SW 1271 (cell line): ENCODE results near the gene DNAJB12.
A peak's percentile ranks its signal among the peaks of the same experiment; 100 is the strongest.
"Not testable (repeated sequence)": the region's sequence is repeated elsewhere in the genome, so short reads cannot be mapped to it uniquely, and the experiment has no call there.

Experiments
- DNase-seq, 2 experiments: peaks; one replicate each; lab custom pipeline; 2025; lab: John Stamatoyannopoulos, UW

The DNAJB12 gene

DNA sequence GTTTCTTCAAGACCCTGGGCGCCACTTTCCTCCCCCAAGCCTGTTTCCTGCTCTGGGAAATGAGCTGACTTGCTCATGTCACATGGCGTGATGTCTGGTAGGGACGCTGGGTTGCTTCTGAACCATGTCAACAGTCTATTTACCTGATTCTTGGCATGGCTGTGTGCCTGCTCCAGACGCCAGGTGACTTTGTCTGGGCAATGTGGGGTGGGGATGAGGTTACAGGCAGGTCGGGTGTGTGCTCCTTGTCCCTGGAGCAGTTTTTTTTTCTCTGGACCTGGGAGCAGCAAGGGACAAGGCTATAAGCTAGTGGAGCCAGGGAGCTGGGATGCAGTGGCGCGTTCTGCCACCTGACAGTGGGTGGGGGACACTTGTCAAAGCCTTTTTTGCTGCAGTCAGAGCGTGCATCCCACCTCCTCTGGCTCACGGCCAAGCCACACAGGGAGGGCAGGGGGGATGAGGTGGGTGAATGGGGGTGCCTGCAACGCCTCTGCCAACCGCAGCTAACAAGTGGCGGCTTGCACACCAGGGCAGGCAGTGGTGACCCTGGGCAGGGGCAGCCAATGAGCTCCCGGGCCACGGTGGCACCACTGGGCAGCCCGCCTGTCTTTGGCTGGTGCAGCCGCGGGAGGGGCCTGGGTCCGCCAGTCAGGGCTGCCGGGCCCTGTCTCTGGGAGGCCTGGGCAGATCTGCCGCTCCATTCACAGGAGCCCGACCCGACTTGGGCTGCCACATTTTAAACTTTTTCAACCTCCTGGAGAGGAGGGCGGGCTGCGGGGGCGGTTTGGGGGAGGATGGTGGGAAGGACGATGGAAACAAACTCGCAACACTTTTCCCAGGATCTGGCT lies 22.9 kb downstream of the DNAJB12 start:
- DNase-seq: no peak

DNA sequence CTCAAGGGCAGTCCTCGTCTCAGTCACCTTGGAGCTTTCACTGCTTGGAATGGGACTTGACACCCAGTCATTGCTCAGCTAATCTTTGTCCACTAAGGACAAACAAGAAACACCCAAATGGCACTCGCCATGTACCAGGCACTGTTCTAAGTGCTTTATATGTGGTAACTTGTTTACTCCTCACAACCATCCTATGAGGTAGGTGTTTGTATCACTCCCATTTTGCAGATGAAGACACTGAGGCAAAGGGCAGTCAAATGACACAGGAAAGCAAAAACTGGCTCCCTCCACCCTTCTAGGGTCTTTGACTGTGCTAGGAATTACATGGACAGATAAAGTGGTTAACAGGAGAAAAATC lies 24.7 kb downstream of the DNAJB12 start:
- DNase-seq: no peak

DNA sequence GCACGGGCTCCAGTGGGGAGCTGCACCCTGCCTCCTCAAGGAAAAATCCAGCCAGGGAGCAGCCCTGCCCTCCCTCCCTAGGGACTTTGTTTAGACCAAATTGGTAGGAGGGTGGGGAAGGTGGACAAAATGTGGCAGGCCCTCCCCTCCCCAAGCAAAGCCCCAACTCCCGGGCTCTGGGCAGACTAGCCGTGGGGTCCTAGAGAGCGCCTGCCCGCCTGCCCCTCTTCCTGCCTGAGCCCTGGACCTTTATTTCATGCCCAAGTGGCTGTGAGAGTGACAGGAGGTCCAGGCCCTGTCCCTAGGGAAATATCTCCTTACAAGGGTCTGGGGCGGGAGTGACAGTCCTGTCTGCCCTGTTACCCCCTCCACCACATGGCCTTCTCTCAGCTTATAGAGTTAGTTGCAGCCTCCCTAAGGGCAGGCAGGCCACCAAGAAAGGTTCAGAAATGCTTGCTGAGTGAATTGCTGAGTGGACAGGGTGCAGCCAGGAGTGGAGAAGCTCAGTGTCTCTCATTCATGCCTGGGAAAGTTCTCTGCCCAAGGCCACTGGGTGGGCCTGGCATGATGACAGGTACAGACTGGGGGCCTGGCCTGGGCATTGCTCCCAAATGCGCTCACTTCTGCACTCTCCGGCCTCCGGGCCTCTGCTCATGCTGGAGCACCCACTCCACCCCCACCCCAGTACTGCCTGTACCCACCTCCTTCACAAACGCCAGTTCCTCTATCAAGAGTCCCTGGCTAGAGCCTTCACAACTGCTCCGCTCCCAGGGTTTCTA lies 25.2 kb downstream of the DNAJB12 start:
- no peak for DNase-seq

DNA sequence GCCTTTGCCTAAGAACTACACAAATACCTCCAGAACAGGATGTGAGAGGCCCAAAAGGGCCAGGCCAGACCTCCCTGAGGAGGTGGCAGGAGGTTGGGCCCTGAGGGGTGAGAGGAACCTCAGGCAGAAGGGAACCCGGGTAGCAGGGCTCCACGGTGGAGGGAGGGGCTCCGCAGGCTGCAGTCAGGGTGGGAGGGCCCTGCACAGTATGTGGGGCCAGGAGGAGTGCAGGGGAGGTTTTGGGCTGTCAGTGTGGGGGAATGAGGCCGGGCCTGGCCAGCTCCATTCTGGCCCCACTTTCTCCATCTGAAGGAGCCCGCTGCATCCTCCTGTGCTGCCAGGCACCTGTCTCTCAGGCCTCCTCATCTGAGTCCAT lies 25.9 kb downstream of the DNAJB12 start:
- DNase-seq: no peak

DNA sequence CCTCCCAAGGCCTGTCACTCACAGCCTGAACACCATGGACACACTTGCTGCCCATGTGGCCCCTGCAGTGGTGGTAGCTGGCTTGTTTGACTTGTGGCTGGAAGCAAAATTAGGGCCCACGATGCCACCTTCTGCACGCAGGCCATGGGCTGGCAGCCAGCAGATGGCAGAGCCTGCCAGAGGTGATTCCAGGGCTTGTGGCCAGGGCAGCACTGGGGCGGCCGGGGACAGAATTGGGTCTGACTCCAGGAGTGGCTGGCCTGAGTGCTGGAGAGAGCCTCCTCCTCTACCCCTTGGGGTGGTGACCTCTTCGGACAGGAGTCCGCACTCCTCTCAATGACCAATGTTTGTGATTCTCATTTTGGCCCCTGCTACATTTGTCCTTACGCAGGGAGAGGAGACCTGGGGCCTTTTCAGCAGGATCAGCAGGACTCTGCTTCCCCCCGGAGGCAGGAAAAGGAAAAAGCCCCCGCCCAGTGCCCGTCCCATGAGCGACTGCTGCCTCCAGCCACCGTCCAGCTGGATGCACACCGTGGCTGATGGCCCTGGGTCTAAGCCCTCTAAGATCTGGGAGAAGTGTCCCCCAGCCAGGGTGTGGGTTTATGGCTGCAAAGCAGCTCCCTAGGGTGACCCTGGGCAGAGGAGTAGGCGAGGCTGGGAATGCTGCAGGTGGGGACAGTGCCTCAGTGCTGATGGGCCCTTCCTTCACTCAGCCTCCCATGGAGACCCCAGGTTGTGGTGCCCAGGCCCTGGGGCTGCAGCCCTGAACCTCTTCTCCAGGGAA lies 26.5 kb downstream of the DNAJB12 start:
- DNase-seq: peak in 1 of 2 experiments; percentile 51

DNA sequence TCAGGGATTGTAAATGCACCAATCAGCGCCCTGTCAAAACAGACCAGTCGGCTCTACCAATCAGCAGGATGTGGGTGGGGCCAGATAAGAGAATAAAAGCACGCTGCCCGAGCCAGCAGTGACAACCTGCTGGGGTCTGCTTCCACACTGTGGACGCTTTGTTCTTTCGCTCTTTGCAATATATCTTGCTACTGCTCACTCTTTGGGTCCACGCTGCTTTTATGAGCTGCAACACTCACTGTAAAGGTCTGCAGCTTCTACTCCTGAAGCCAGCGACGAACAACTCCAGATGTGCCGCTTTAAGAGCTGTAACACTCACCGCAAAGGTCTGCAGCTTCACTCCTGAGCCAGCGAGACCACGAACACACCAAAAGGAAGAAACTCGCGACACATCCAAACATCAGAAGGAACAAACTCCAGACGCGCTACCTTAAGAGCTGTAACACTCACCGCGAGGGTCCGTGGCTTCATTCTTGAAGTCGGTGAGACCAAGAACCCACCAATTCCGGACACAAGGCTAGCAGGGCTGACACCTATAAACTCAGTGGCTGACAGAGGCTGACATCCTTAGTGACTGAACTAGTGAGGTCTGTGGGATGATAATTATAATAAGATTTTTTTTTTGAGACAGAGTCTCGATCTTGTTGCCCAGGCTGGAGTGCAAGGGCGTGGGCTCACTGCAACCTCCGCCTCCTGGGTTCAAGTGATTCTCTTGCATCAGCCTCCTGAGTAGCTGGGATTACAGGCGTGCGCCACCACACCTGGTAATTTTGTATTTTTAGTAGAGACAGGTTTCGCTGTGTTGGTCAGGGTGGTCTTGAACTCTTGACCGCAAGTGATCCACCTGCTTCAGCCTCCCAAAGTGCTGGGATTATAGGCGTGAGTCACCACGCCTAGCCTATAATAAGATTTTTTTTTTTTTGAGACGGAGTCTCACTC lies 27.8 kb downstream of the DNAJB12 start:
- DNase-seq: not testable (repeated sequence)

DNA sequence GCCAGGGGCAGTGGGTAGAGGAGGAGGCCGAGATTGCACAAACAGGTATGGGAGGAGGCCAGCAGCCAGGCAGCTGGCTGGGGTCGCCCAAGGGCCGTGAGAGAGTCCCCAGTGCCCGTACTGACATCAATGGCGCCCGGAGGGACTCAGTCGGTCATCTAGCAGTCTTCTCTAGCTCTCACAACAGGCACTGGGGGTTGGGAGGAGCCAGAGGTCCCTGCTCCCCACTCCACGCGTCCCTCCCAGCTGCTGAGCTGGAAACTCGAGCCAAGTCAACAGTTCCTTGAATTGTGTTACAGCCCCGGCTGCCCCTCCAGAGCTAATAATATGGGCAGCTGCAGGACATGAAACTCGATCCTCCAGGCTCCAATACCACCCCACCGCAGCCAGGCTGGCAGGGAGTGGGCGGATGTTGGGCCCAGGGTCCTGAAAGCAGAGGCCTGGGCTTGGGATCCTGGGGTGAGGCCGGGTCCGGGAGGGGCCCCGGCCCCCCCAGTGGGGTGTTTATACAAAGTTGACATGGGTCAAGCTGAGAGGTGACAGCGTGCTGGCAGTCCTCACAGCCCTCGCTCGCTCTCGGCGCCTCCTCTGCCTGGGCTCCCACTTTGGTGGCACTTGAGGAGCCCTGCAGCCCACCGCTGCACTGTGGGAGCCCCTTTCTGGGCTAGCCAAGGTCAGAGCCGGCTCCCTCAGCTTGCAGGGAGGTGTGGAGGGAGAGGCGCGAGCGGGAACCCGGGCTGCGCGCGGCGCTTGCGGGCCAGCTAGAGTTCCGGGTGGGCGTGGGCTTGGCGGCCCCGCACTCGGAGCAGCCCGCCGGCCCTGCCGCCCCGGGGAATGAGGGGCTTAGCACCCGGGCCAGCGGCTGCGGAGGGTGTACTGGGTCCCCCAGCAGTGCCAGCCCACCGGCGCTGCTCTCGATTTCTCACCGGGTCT lies 29.2 kb downstream of the DNAJB12 start:
- DNase-seq: not testable (repeated sequence)

DNA sequence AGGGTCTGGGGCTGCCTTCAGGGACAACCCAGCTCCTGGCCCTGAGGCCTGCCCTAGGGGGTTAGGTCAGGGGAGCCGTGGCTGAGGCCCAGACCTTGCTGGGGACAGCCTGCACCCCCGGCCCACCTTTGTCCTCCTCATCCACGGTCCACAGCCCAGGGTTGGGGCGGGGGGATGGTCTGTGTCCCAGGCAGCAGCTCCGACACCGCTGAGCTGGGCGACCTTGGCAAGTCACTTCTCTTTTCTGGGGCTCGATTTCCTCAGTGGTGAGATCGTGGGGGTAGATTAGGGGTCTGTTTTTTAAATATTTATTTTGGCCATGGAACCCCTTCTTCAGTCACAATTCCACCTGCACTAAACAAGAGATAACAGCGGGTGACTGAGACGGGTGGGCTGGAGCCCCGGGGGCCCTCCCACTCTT lies 30.9 kb downstream of the DNAJB12 start:
- no peak for DNase-seq

DNA sequence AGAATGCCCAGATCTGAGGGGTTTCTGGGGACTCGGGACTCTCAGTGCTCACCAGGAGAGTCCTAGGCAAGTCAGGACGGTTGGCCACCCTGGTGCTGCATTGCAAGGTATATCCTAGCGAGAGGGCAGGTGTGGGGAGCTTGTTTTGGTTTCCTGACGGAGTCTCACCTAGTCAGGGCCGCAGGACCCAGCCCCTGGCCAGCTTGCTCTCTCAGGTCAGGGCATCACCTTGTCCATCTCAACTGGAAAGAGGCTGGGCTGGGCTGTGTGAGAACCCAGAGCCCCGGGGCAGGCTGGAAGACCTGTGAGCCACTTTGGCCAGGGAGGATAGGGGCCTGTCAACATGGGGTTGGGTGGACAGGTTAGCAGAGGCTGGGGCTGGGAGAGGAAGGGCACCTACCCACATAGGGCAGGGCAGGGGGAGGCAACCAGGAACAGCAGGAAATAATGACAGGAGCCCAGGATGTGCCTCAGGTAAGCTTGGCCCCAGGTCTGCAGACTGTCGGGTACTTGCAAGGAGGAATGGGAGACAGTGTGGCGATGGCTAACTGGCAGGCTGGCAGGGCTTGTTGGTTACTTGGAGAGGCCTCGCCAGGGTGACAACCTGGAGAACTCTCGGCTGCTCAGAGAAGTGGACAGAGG lies 31.5 kb downstream of the DNAJB12 start:
- no peak for DNase-seq

DNA sequence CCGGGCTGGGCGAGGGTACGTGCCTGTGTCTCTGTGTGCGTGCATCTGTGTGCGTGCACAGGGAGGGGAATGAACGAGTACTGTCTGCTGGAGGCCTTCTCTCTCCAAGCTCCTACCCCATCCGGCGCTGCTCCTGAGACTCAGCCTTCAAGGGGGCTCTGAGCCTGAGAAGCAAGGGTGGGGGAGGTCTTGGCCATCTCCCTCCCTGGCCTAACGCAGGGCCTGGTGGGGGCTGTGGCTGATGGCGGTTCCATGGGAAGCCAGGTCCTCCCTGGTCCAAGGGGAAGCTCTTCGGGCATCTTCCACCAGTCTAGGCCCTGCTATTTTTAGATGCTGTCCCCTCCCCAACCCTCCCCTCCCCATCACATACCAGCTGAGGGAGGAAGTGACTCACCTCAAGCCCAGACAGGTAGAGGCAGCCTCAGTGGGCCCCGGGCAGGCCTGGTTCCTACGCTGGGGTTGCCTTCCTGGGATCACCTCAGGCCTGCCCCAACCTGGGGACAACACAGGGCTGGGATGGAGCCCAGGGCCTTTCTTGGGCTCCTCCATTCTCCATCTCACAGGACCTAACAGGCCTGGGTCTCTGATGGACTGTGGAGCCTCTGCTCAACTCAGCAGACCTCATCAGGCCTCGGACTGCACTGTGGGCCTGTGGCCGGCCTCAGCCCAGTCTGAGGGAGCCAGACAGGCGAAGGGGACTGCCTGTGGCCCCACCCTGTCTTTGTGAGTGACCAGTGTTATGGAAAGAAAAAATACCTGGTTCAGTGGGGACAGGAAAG lies 32.2 kb downstream of the DNAJB12 start:
- no peak for DNase-seq

DNA sequence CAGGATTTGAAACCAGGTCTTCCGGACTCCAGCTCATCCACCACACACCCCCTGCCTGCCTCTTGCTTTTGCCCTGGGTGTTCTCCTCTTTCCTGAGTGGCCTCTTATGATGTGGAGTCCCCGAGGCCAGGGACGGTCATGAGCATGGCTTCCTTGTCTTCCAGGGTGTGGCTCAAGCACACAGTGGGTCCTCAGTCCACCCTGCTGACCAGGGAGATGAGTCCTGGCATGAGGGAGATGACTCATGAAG lies 32.8 kb downstream of the DNAJB12 start:
- DNase-seq: no peak

DNA sequence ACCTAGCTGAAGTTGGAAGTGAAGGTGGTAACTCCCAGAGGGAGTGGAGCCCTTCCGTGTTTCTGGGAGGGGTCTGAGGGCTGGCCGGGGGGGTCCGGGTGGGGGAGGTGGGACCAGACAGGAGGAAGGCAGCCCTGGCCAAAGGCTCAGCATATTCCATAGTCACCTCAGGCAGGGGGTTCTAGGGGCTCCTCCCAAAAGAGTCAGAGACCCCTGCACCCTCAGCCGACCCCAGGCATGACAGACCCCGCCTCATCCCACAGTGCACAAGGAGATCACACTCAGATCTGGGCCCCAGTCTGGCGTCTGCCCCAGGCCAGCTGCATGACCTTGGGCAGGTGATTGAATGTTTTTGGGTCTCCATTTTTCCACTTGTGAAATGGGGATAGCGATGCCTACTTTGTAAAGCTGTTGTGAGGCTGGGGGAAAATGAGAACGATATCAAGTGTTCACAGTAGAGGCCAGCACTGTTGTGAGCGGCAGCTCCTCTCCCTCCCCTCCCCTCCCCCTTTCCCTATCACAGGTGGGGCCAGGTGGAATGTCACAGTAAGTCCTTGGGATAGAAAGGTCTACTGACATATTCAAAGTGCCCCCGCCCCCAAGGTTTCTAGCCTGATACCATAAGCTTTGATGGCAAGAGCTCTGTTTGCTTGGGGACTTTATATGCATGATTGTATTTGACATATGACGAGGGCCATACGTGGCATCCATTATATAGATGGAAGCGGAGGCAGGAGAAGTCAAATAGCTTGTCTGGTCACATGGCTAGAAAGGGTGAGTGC lies 33.3 kb downstream of the DNAJB12 start:
- no peak for DNase-seq

DNA sequence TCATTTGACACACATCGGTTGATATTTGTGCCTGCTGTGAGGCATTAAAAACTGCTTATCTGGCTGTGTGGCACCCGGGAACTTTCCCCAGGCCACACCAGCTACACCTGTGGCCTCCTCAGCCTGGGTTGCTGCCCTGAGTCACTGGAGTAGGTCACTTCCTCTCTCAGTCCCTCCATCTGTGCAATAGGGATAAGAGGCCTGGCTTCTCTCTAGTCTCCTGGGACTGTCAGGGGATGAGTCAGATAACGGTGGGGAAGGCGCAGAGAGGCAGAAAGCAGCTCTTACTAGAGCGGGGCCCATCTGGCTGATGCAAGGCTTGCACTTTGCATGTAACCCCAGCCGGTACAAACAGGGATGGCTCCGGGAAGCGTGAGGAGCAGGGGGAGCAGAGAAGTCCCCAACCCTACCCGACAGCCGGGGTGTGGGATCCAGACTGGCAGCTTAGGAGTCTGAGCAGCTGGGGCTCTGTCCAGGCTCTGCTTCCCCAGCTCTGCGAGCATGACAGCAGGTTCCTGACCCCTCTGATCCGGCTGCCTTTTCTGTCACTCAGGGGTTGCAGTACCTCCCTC lies 34.0 kb downstream of the DNAJB12 start:
- peak; percentile 83 to 92 for DNase-seq

DNA sequence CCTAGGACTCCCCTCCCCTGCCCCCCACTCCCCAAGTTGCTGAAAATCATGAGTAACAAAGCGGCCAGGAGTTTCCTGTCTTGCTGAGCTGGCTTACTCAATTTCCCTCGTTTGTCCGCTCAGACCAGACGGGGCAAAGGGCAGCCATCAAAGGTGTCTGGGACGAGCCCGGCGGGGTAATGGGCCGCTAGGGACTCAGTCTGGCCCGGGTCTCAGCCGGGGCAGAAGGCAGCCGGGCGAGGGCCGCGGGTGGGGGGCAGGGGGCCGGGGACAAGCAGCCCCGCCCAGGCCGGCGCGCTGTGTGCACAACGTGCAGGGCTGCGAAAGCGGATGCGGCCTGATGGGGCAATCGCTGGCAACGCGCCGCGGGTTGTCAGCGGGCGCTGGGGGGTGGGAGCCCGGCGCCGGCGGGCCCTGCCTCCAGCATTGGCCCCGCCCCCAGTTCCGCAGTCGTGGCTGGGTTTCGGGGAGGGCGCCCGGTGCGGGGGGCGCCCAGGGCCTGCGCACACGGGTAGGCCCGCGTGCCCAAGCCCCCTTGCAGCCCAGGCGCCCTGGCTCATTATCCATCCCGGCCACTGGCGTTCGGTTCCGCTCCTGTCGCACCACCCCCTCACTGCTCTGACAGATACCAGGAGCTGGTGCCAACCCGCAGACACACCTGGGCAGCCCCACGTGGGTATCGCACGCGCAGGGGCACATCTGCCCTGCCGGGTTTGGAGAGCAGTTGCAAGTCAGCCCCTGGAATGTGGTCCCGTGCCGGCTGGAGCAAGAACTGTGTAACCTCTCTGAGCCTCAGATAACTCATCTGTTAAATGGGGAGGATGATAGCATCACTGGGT lies 35.1 kb downstream of the DNAJB12 start:
- DNase-seq: peak in 1 of 2 experiments; percentile 66

DNA sequence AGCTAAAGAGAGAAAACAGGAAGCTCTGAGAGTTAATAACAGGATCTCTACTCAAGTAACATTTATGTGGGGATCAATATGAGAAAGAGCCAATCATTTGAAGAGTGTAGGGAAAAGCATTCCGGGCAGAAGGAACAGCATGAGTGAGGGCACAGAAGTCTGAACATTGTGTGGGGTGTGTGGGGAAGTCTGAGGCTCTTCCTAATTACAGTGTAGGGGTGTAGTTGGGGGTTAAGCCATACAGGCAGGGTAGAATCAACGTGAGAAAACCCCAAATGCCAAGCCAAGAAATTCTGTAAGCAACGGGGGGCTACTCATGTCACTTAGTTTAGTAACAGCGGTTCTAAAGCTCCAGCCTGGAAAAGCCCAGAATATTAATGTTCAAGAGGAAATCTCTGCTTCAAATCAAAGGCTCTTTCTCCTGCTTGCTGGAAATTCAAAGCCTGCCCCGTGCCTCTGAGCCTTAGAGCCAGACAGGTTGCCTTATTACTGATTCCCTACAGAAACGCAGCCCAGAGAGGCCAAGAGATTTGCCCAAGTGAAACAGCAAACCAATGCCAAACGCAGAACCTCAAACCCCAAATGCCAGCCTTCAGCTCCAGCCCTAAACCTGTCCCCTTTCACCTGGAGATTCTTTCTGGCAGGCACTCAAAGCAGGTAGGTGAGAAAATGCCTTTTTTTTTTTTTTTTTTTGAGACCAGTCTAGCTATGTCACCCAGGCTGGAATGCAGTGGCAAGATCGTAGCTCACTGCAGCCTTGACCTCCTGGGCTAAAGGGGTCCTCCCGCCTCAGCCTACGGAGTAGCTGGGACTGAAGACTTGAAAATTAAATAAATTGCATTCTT lies 36.1 kb downstream of the DNAJB12 start:
- no peak for DNase-seq

DNA sequence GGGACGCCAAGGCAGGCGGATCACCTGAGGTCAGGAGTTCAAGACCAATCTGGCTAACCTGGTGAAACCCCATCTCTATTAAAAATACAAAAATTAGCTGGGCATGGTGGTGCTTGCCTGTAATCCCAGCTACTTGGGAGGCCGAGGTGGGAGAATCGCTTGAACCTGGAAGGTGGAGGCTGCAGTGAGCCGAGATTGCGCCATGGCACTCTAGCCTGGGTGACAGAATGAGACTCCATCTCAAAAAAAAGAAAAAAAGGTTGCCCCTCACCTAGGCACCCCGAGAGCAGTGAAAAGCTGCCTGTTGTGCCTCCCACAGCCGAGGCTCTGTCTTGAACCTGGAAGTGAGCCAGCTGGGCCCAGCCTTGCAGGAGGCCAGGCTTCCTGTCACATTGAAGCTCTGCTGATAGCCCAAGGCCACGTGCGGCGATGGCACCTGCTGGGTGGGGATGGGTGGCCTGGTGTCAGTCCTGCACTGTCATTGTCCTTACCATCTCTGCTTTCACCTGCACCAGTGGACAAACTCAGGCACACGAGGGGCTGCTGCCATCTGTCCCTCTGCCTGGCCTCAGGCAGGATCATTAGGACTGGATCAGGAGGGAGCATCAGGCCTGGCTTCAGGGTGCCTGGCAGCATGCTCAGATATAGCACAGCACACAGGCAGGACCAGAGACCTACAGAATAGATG lies 37.8 kb downstream of the DNAJB12 start:
- no peak for DNase-seq
